WERI-Rb-1 (cell line): ENCODE results near the gene CTTNBP2.

Experiments used
- DNase-seq: peaks from one replicate; pipeline ENCODE4 v3.0.0-alpha.2; 2020
- H3K27ac ChIP-seq: fragments of 250-450 bp; sonication (Bioruptor Pico); 2 replicates; pipeline ENCODE4 v1.5.1; 2020; ENCODE audit warnings: mild to moderate bottlenecking, moderate library complexity
- H3K27me3 ChIP-seq: fragments of 250-450 bp; sonication (Bioruptor Pico); 2 replicates; pipeline ENCODE4 v1.5.1; 2021; ENCODE audit warnings: mild to moderate bottlenecking, low read depth, moderate library complexity; ENCODE audit not compliant: insufficient read depth, severe bottlenecking
- H3K36me3 ChIP-seq: fragments of 250-450 bp; sonication (Bioruptor Pico); 2 replicates; pipeline ENCODE4 v1.5.1; 2020; ENCODE audit warnings: mild to moderate bottlenecking, moderate library complexity
- H3K4me3 ChIP-seq: 2 replicates; pipeline ENCODE4 v1.5.1; 2011; ENCODE audit warnings: low read depth, mild to moderate bottlenecking, control low read depth, low read length
- H3K9me3 ChIP-seq: fragments of 250-450 bp; sonication (Bioruptor Pico); 2 replicates; pipeline ENCODE4 v1.5.1; 2021; ENCODE audit warnings: mild to moderate bottlenecking, moderate library complexity; ENCODE audit not compliant: severe bottlenecking
- CTCF ChIP-seq: IDR thresholded peaks from 2 replicates; pipeline ENCODE4 v1.5.1; 2011; ENCODE audit warnings: low read depth, mild to moderate bottlenecking, control low read depth, inconsistent platforms, low read length

CTTNBP2 gene

DNA sequence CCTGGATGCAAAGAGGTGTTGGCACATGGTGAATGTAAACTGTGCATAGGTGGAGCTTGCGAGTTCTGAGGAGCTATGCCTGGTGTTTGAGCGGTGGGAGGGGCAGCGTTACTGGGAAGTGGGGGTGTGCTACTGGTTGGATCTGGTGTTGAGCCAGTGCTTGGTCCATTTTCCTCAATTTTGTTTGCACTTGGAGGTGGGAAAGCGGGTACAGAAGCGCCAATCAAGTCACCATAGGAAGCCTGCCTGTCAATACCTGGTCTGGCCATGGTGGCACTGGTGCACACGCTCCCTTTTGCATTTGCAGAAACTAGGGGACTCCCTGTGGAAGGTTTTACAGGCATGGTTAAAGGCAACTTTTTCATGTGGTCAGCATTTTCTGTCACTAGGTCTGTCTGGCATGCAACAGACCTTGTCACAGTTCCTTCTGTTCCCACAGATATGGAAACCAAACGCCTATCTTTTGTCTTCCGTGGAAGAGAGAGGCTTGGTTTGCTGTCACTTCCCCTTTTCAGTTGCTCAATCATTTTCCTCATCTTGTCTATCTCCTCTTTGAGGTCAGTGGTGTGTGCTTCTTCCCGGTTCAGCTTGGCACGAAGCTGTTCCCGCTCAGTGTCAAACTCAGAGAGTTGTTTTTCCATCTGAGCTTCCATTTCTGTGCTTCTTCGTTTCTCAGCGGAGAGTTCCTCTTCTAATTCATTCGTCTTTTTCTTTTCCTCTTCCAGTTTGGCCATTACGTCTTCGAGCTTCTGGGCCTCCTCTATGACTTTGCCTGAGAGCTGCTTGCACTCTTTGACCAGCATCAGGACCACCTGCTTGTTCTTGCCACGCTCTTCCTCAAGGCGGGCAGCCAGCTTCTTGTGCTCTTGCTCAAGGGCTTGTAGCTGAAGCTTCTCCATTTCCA lies 81.1 kb downstream of the CTTNBP2 start:
- Histone ChIP-seq H3K27ac (no peak overlapping the region), H3K4me3 (no peak overlapping the region), H3K27me3 (peaks cover 62% of the 10 kb centered on the region), H3K36me3 (no peaks in the 10 kb centered on the region), H3K9me3 (no peaks in the 10 kb centered on the region)
- no peak for DNase-seq
- no peak for TF ChIP-seq CTCF

DNA sequence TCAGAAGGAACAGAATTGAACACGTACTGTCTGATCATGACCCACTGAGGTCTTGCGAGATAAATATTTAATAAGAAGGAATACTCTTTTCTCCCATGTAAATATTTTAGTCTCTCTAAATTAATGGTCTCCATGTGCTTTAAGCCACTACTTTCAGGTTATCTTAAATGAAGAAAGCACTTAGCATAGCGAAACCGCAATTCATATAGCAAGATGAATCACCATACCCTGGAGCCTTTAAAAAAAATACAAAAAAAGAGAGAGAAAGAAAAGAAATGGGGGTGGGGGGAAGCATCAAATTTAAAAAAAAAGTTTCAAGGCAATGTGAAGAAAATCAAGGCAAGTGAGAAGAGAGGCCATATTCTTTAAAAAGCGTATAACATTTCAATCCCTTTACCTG lies 82.5 kb downstream of the CTTNBP2 start:
- Histone ChIP-seq H3K4me3 (no peak overlapping the region), H3K27me3 (peaks cover 61% of the 10 kb centered on the region), H3K27ac (no peak overlapping the region), H3K9me3 (no peaks in the 10 kb centered on the region), H3K36me3 (no peaks in the 10 kb centered on the region)
- DNase-seq = no peak
- no peak for TF ChIP-seq CTCF

DNA sequence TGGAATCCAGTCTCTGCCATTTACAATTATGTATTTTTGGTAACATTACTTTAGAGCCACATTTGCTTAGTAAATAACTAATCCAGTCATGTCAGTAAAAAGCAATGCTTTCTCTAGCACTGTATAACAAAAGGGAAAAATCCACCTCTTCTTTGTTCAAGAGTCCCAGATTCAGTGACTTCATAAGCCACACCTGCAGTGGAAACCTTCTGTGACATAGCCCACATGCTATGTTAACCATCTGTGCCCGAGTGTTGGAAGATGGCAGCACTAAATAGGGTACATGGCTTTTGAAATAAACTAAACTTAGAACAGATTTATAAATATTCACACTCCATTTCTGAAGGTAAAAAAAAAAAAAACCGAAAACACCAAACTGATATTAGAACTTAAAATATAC lies 83.0 kb downstream of the CTTNBP2 start:
- H3K27ac ChIP-seq = no peak overlapping the region
- H3K4me3 ChIP-seq = no peak overlapping the region
- H3K9me3 ChIP-seq = no peaks in the 10 kb centered on the region
- no peaks in the 10 kb centered on the region for H3K36me3 ChIP-seq
- no peak for TF ChIP-seq CTCF
- no peak for DNase-seq
- peaks cover 61% of the 10 kb centered on the region for H3K27me3 ChIP-seq

DNA sequence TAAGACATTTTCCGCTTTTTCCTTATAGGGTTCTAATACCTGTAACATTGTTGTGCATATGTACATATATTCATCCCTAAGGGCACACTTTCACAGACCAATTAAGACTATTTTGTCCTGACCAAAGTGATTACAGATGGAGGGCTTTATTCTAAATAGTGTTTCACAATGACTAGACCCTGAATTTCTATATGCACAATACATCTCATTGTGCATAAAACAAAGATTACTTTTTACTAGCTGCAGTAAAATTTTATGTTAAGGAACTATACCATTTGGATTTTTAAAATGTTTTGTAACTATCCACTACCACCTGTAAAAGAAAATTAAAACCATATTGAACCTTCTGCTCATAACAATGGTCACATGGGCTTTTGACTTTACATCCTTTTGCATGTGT lies 87.8 kb downstream of the CTTNBP2 start:
- Histone ChIP-seq H3K36me3 (no peaks in the 10 kb centered on the region), H3K27ac (no peak overlapping the region), H3K4me3 (no peak overlapping the region), H3K27me3 (peaks cover 45% of the 10 kb centered on the region), H3K9me3 (no peaks in the 10 kb centered on the region)
- no peak for DNase-seq
- TF ChIP-seq CTCF = no peak

- Histone ChIP-seq H3K27ac (no peak overlapping the region), H3K9me3 (no peaks in the 10 kb centered on the region), H3K36me3 (no peaks in the 10 kb centered on the region), H3K27me3 (peaks cover 45% of the 10 kb centered on the region), H3K4me3 (no peak overlapping the region)
- DNase-seq = no peak
- no peak for TF ChIP-seq CTCF
Measured at GRCh38 chr7:117784315-117784714, 88.9 kb downstream of the CTTNBP2 start.

DNA sequence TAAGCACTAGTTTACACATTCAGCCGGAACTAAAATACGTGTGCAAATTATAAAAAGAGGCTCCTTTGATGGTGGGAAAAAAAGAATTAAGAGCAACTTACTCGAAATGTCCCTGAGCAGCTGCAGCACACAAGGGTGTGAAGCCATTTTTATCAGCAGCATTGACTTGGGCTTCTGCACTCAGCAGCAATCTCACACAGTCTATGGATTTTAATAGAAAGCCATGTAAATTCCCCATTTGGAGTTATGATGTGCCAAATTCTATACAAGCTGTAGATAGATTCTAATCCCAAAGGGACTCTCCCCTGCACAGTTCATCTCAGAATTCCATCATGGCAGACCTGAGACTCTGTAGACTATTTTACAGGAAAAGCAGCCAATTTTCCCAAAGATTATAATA lies 90.5 kb downstream of the CTTNBP2 start:
- Histone ChIP-seq H3K36me3 (no peaks in the 10 kb centered on the region), H3K4me3 (no peak overlapping the region), H3K27ac (no peak overlapping the region), H3K9me3 (no peaks in the 10 kb centered on the region), H3K27me3 (peaks cover 52% of the 10 kb centered on the region)
- DNase-seq = no peak
- no peak for TF ChIP-seq CTCF
